Amniotic stem cell (primary cell): Measurements from ENCODE around the gene DDX25.

Experiments
- DNase-seq: peaks from one replicate; lab custom pipeline; 2025; lab: John Stamatoyannopoulos, UW

Gene DDX25

DNA sequence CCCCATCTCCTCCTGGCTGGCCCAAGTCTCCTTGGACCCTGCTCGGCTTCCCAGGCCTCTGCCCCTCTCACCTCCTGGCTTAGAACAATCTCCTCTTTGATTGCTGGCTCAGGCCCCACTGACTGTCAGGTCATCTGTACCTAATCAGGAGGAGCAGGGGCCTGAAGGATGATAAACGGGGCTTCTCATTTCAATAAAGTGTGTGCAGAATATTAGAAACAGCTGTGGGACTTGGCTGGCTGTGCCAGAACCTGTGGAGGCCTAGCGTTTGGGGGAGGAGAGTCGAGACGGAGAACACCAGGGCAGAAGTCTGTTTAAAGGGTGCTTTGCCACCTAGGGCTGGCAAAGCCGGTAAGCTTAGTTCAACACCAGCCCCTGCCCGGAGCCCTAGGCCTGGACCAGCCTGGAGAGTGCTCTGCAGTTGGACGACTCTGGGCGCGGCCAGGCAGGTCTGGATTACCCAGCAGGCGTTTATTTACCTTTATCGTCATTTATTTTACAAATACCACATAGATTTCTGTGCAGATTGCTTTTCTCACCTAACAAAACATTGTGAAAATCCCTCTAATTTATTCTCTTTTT lies 31.4 kb downstream of the DDX25 start:
- DNase-seq = no peak

GRCh38 chr11:125938418-125938817 lies 34.1 kb downstream of the DDX25 start:
- DNase-seq = no peak

DNA sequence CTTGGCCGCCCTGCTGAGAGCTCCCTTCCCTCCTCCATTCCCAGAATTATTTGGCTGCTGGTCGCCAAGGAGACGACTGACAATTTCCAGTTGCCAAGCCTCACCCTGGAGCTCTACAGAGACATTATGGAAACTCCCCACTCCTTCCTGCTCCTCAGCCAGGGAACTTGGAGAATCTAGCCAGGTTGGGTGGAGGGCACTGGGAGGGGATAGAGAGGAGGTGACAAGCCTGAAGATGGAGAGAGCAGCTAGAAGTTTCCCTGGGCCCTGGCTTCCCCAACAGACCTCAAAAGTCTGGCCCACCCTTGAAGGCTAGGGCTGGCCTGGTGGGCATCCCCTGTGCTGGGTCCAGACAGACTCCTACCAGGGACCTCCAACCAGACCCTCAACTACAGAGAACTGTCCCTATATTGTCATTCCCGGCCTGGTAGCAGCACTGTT lies 34.8 kb downstream of the DDX25 start:
- no peak for DNase-seq

DNA sequence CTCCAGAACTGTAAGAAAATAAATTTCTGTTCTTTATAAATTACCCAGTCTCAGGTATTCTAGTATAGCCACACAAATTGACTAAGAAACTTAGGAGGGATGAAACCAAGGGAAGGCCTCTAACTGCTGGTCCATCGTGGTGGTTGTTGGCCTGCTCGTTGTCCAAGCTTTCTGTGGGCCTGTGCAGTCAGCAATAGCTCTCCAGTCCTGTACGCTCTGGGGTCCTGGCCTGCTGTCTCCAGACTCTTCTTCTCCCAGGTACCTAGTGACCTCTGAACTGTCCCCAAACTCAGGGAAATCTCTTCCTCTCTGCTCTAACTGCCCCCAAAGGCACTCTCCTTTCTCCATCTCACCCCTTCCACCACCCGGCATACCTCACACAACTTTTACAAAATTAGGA lies 35.8 kb downstream of the DDX25 start:
- no peak for DNase-seq

GRCh38 chr11:125941267-125941618 lies 36.9 kb downstream of the DDX25 start:
- no peak for DNase-seq

DNA sequence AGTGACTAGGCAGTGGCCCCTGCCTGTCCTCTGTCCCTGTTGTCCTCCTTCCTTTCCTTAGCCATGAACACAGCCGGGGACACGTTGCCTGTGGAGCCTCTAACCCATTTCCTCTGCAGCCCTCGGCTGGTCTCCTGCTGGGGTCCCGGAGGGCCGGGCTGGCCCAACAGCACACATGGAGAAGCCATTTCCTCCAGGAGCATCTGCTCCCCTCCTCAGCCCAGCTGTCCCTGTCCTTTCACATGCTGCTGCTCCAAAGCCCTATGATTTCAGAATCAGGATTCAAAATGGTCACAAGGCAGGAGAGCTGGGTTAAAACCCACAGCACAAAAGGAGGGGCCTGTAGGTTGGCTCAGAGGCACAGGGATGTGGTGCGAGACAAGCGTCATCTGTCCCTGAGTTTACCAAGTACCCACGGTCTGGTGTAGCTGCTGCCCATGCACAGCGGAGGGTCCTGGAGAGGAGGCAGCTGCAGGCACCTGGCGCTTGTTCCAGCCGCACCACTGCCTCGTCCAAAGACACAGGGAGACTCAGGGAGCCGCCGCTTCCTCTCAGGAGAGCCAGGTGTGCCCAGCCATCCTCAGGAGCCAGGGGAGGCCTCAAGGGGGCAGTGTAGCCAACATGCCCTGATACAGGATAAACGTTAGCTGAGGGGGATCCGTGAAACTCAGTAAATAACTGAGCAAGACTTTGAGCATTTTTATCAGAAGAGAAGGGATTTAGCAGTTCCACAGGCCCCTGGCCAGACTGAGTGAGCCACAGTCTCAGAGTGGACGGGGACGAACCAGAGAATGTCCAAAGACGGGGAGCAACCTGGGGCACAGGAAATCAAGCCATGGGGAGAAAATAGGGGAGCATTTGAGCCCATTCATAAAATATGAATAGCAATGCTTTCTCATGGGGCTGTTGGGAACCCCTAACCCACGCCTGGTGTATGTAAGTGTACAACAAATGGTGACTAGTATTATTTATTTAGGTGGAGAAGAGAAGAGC lies 37.6 kb downstream of the DDX25 start:
- no peak for DNase-seq

DNA sequence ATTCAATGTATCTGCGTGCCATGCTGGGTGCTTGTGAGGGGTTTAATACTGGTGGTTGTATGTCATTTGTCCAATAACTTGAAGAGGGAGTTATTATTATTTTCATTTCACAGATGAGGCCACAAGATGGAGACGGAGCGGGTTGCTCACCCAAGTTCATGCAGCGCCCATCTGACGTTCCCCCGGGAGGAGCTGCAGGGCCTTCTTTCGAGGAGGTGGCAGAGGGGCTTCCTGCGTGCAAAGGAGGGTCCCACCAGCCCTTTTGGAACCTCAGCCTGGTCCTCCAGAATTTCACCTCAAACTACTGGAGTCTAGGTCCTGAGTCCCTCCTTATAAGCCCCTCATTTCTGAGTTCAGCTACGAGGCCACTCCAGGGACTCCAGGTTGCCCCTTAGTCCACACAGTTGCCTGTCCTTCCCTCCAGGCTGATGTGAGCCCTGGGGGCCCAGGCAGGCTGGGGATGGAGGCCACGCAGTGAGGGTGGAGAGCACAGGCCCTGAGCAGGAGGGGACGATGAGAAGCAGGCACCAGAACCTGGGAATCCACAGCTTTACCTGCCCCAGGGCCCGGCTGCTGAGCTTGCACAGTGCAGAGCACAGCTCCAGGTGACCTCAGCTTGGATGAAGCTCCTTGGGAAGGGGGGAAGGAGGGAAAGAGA lies 38.6 kb downstream of the DDX25 start:
- DNase-seq = no peak

- no peak for DNase-seq
These were observed 39.5 kb downstream of the DDX25 start for GRCh38 chr11:125943661-125944349.

DNA sequence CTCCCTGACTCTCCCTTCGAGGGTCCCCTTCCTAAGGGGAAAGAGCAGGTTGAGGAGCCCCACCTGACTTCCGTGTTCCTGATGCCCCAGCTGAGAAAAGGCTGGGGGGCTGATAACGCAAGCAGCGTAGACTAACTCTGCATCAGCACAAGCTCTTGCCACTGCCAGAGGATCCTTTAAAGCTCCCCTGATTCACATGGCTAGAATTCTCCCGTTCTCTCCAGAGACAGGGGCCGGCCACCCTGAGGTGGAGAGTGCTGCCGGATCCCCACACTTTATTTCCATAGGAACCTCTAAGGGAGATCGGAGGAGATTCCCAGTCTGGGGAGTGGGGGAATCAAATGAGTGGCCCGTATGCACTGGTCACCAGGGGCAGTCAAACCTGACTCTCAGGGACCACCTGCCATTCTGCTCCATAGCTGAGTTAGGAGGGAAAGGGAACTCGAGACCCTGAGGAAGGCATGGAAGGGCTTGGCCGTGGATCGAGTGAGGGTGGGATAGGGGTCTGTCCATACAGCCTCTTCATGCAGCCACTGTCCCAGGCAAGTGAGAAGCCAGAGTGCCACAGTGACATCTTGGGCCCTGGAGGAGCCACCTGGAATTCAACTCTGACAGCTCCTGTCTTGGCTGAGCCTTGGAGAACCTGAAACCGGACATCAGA lies 40.2 kb downstream of the DDX25 start:
- DNase-seq = no peak

DNA sequence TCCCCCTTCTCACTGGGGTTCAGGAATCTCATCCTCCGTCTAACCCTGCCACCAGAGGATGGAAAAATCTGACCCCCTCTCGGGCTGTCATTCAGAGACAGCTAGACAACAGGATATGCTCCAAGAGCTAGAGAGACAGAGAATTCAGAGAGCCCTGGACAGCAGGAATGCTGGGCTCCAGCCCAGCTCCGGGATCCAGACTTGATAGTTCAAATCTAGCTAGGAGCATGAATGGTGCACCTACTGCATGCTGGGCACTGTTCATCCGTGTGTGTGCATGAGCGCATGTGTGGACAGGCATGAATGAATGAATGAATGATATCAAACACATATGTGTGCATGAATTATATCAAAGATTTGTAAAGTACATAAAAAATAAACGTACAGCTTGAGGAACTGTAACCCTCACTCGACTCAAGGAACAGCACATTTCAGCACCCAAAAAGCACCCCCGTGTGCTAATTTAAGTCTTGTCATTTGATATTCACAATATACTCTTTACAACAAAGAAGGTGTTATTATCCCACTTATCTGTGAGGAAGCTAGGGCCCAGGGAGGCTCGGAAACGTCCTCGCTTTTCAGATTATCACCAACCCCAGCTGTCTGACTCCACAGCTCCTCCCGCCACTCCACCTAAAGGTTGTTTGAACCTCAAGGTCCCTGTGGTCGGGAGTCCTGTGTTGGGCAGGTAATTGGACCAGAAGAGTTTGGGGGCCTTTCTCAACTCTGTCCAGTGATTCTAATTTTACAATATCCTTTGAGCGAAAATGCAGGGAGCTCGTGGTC lies 40.9 kb downstream of the DDX25 start:
- DNase-seq = no peak

- DNase-seq = no peak
These were observed 41.7 kb downstream of the DDX25 start, which contains the start of gene VSIG10L2 for GRCh38 chr11:125945797-125946520. Gene VSIG10L2, plus strand, starts transcription at chr11:125946044. Its CDS starts 12 bp downstream, at chr11:125946056.

- no peak for DNase-seq
These were observed 42.6 kb downstream of the DDX25 start for GRCh38 chr11:125946712-125947418.

DNA sequence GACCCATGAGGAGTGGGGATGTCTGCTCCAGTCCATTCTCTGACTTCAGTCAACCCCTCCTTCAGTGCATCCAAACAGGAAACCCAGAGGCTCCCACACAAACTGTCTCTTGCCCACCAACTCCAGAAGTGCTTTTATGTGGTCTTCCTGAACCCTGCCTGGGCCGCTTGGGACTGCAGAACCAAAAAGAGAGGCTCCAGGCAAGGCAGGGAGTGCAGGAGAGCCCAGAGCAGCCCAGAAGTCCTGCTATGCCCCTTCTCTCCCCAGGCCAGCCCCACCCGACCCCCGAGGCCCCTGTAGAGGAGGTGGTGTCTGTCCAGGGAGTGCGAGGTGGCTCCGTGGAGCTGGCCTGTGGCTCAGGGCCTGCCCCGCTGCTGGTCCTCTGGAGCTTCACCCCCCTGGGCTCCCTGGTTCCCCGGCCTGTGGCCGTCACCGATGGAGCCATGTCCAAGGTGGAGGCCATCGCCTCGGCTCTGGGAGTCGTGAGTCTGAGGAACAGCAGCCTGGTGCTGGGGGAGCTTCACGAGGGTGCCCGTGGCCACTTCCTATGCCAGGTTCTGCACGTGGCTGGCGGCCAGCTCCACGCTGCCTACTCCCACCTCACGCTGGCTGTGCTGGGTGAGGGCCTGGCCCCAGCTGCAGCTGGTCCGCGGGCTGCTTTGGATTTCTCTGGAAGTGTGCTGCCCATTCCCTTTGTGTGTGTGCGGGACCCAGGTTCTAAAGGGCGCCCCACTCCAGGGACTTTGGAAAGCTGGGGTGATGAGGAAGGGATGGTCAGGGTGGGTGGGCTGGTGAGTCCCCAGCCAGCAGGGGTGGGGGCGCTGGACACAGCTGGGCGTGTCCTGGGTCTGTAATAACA lies 43.3 kb downstream of the DDX25 start:
- no peak for DNase-seq

GRCh38 chr11:125948278-125949051 lies 44.2 kb downstream of the DDX25 start:
- DNase-seq = no peak

DNA sequence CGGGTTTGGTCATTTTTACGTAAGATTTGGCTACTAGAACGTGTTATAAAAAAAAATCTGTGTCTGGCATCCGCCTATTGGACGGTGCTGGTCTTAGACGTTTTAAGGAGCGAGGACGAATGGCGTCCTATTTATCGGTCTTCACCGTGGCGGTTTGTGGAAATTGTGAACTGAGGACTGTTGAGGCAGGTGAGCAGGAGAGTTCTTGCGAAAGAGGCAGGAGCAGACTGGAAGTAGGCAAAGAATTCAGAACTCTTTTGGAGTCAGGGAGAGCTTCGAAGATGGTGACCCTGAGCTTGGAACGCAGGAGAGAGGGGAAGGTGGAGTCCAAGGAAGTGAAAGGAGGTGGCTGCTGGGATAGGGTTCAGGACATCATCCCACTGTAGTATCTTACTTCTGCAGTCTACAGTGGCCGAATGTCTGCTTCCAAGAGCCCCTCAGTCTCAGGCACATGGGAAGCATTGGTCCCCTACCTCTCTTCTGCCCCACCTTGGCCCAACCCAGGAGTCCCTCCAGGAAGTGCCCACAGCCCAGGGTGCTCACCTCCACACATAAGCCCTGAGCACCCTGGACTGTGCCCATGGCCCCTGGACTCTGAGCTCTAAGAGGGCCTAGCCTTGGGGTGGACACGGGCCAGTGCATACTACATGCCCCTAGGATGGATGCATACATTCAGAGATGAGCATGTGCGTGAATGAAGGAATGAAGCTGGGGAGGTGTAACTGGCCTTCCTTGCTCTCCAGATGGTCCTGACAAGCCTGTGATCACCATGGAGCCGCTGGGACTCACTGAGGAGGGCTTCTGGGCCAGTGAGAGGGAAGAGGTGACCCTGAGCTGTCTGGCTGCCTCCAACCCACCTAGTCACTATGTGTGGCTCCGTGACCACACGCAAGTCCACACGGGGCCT lies 45.2 kb downstream of the DDX25 start:
- DNase-seq = no peak

GRCh38 chr11:125950178-125950490 lies 45.8 kb downstream of the DDX25 start:
- DNase-seq = no peak
